ENCODE measurements around the gene GRB7. TPM values are rescaled to one million over a fixed set of nuclear protein-coding genes. Genes with fewer than 3 reads are reported as not detected.
"Not testable (repeated sequence)": the region's sequence is repeated elsewhere in the genome, so short reads cannot be mapped to it uniquely, and the experiment has no call there.

The GRB7 gene
- total RNA-seq, 2 experiments from 2014 or later, result 2.0 to 2.1 TPM

DNA sequence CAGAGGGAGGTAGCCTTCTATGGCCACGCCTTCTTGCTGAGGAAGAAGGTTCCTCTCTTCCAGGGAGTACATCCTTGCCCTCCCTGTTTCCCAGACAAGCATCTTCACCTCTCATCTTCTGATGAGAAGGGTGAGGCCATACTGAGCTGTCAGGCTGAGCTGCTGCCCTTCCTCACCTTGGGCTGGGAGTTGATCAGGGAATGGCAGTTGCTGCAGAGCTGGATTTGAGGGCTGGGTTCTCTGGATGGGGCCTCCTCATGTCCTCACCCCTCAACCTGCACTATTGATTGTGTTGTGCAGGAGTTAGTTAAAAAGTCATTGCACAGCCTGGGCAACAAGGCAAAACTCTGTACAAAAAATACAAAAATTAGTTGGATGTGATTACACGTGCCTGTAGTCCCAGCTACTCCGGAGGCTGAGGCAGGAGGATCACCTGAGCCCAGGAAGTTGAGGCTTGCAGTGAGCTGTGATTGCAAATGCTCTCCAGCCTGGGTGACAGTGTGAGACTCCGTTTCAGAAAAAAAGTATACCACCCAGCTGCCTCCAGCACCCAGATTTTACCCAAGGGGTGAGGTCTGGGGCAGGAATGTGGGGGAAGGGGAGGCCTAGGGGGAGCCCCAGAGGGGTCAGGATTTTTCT is 35.8 kb upstream of the GRB7 start:
- no peak for DNase-seq
- peaks cover 25% of the 10 kb centered on the region for H3K27me3 Mint-ChIP-seq (ENCODE audit: low read depth)
- H3K9me3 Mint-ChIP-seq, result no peaks in the 10 kb centered on the region
- CTCF ChIA-PET, result no interaction called here
- H3K4me3 Mint-ChIP-seq, result no peak overlapping the region
- H3K4me1 Mint-ChIP-seq (ENCODE audit: low read depth), result peaks cover 12% of the 10 kb centered on the region
- H3K36me3 Mint-ChIP-seq (ENCODE audit: low read depth), result no peaks in the 10 kb centered on the region
- intact Hi-C loops (cut with micrococcal nuclease), result no loop called here
- H3K27ac Mint-ChIP-seq, result no peak overlapping the region

DNA sequence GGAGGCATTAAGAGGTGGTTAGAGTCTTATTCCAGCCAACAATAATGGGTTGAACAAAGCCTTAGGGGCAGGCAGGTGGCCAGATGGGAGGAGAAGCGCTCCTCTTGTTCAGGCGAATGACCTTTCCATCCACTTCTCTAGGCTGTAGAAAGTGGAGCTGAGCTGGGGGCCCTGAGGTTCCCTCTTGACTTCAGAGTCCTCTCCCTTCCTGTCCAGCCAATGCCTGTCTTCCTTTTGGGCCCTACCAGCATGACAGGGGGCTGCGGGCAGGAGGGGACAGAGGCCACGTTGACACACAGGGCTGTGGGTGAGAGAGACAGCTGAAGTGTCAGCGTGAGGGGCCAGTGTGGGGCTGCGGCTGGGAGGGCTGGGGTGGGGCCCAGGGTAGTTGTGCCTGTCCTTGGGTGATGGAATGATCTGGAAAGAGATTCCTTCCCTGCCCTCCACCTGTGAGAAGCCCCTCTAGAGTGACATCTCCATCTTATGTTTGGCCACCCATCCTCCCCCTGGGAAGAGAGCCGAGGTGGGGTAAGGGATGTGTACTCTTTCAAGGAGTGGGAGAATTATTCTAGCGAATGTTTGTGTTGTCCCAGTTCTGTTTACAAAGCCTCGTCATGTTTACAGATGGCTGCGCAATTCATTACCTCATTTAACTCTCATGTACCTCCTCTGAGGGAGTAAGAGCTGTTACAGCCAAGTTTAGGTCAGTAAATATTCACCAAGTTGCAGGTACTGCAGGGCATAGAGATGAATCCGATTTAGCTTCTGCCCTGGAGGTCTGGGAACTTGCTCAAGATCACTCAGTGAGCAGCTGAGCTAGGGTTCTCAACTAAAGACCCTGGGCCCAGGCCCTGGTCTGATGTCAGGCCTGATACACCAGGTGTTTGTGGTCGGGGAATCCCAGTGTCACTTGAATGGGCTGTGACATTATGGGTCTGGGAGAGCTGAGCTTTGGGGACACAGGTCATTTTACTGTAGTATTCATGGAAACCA is 34.5 kb upstream of the GRB7 start:
- no peak overlapping the region for H3K27ac Mint-ChIP-seq
- peaks cover 25% of the 10 kb centered on the region for H3K27me3 Mint-ChIP-seq (ENCODE audit: low read depth)
- no peak overlapping the region for H3K4me3 Mint-ChIP-seq
- DNase-seq, result no peak
- H3K4me1 Mint-ChIP-seq (ENCODE audit: low read depth), result peaks cover 19% of the 10 kb centered on the region
- intact Hi-C loops (cut with micrococcal nuclease), result no loop called here
- CTCF ChIA-PET, result interaction anchor here (1.3 kb wide), 1 partner anchor 26 kb away, joined by 3 read pairs; no protein-coding TSS in a partner anchor
- no peaks in the 10 kb centered on the region for H3K9me3 Mint-ChIP-seq
- H3K36me3 Mint-ChIP-seq (ENCODE audit: low read depth), result no peaks in the 10 kb centered on the region

DNA sequence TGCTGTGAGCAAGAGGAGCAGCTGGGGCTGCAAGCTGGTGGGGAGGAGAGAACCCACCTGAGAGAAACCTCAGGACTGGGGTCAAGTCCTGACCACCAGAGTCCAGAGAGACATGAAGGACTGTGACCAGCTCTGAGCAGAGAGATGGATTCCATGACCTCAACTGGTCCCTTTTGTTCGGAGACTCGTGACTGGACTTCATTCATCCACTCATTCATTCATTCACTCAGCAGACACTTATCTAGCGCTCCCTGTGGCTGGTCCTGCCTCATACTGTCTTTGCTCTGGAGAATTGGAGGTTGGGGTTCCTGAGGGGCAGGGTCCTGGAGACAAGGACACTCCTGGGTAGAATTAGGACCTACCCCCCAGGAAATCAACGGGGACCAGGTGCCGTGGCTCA is 33.8 kb upstream of the GRB7 start:
- Mint-ChIP-seq H3K36me3 (ENCODE audit: low read depth) (no peaks in the 10 kb centered on the region), H3K9me3 (no peaks in the 10 kb centered on the region), H3K27ac (no peak overlapping the region), H3K4me3 (no peak overlapping the region), H3K4me1 (ENCODE audit: low read depth) (peaks cover 19% of the 10 kb centered on the region), H3K27me3 (ENCODE audit: low read depth) (peaks cover 23% of the 10 kb centered on the region)
- CTCF ChIA-PET, result interaction anchor here (1.3 kb wide), 1 partner anchor 25 kb away, joined by 3 read pairs; no protein-coding TSS in a partner anchor
- no peak for DNase-seq
- intact Hi-C loops (cut with micrococcal nuclease), result no loop called here

DNA sequence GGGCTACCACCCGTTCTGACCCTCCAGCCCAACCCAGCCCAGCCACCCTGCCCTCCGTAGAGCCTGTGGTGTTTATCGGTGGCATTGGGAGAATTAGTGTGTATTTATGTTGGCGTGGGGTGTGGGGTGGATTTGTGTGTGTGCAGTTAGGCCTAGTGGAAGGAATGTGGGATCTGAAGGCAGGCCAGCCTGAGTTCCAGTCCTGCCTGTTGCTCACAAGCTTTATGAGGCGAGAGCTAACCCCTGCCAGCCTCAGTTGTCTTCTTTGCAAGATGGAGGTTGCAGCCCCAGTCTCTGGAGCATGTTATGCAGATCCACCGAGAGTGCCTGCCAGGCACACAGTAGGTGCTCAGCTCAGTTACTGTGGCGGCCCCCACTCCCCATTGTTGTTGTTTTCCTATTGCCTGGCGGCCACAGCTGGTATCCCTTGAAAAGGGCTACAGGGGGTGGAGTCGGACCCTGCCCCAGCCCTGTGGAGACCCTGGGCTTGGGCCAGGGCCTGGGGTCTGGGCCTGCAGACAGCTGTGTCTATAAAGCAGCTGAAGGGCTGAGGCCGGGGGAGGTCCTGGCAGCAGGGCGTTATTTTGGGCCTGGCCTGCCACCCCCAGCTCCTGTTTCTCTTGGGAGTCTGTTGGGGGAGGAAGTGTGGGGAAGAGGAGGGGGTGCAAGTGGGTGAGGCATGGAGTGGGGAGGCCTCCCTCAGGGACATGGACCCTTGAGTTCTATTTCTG is 32.8 kb upstream of the GRB7 start:
- H3K4me1 Mint-ChIP-seq (ENCODE audit: low read depth), result peaks cover 15% of the 10 kb centered on the region
- CTCF ChIA-PET, result no interaction called here
- no peak for DNase-seq
- no peaks in the 10 kb centered on the region for H3K9me3 Mint-ChIP-seq
- no peaks in the 10 kb centered on the region for H3K36me3 Mint-ChIP-seq (ENCODE audit: low read depth)
- intact Hi-C loops (cut with micrococcal nuclease), result no loop called here
- H3K4me3 Mint-ChIP-seq, result no peak overlapping the region
- peaks cover 14% of the 10 kb centered on the region for H3K27me3 Mint-ChIP-seq (ENCODE audit: low read depth)
- H3K27ac Mint-ChIP-seq, result no peak overlapping the region

DNA sequence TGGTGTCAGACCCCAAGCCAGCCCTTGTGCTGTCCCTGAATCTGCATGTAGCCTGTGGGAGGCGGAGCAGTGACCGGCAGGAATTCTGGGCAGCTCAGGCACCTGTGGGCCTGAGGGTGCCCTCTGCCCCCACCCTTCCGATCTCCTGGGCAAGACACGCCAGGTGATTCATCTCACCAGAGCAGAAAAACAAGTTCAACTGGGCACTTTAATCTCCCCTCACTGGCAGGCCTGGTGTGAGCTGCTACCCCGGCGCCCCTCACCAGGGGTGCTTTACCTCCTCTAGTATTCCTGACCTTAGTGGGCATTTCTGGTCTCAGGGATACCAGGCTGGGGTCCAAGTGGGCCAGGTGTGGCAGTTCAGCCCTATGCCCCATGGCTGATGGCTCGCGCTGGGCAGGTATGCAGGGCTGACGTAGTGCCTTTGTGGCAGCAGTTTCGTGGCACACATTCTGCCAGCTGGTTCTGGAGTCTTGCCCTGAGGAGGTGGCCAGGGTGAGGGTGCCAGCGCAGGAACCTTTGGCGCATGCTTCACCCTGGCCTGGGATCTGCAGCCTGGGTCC is 31.9 kb upstream of the GRB7 start:
- CTCF ChIA-PET, result no interaction called here
- peaks cover 9% of the 10 kb centered on the region for H3K27me3 Mint-ChIP-seq (ENCODE audit: low read depth)
- intact Hi-C loops (cut with micrococcal nuclease), result no loop called here

DNA sequence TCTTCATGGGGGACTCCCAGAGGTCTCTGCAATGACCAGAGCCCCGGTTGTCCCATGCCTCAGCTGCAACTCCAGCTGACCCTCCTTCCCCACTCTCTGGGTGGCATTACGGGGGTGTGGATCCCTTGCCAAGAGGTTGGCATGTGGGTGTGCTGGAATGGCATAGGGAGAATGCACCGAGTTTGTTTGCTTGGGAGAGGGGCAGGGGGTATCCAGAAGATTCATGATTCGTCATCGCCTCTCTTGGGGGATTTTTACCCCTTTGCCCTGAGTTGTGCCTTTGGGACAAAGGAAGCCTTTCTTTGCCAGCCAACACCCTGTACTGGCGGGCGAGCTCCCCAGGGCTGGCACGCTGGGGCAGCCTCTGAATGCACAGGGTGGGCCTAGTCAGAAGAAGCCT is 31.4 kb upstream of the GRB7 start:
- CTCF ChIA-PET, result no interaction called here
- H3K4me3 Mint-ChIP-seq, result no peak overlapping the region
- intact Hi-C loops (cut with micrococcal nuclease), result no loop called here
- peaks cover 4% of the 10 kb centered on the region for H3K27me3 Mint-ChIP-seq (ENCODE audit: low read depth)
- DNase-seq, result no peak
- no peak overlapping the region for H3K27ac Mint-ChIP-seq
- no peaks in the 10 kb centered on the region for H3K36me3 Mint-ChIP-seq (ENCODE audit: low read depth)
- H3K9me3 Mint-ChIP-seq, result no peaks in the 10 kb centered on the region
- H3K4me1 Mint-ChIP-seq (ENCODE audit: low read depth), result peaks cover 10% of the 10 kb centered on the region

More for the DNA sequence above, 31.9 kb upstream of the GRB7 start:
- DNase-seq, result no peak
- Mint-ChIP-seq H3K36me3 (ENCODE audit: low read depth) (no peaks in the 10 kb centered on the region), H3K4me1 (ENCODE audit: low read depth) (peaks cover 12% of the 10 kb centered on the region), H3K27ac (no peak overlapping the region), H3K4me3 (no peak overlapping the region), H3K9me3 (no peaks in the 10 kb centered on the region)

DNA sequence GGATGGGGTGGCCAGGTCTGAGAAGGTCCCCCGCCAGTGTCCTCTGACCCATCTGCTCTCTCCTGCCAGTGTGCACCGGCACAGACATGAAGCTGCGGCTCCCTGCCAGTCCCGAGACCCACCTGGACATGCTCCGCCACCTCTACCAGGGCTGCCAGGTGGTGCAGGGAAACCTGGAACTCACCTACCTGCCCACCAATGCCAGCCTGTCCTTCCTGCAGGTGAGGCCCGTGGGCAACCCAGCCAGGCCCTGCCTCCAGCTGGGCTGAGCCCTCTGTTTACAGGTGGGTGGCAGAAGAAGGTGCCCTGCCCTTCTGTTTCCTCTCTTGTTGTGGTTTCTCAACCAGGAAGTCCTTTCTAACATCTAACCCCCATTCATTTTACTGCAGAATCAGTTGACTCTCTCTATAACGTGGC is 30.8 kb upstream of the GRB7 start:
- CTCF ChIA-PET, result no interaction called here
- Mint-ChIP-seq H3K27me3 (ENCODE audit: low read depth) (no peaks in the 10 kb centered on the region), H3K4me1 (ENCODE audit: low read depth) (peaks cover 10% of the 10 kb centered on the region), H3K27ac (no peak overlapping the region), H3K4me3 (no peak overlapping the region), H3K9me3 (no peaks in the 10 kb centered on the region), H3K36me3 (ENCODE audit: low read depth) (no peaks in the 10 kb centered on the region)
- no peak for DNase-seq
- intact Hi-C loops (cut with micrococcal nuclease), result no loop called here

DNA sequence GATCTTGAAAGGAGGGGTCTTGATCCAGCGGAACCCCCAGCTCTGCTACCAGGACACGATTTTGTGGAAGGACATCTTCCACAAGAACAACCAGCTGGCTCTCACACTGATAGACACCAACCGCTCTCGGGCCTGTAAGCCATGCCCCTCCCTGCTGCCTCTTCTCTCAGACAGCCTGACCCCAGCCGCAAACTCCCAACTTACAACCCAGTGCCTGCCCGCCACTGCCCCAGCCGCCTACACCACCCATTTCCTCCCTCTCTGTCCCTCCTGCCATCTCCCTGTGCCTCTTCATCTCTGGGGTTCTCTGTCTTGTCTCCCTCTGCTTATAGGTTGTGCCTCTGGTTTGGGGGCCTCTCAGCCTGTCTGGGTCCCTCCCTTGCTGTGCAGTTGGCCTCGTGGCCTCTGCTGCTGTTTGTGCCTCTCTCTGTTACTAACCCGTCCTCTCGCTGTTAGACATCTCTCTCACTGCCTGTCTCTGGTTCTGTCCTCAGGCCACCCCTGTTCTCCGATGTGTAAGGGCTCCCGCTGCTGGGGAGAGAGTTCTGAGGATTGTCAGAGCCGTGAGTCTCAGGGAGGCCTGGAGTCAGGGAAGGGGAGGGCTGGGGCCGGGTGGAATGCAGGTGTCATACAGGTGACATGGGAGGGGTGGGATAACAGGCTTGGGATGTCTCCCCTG is 28.3 kb upstream of the GRB7 start:
- DNase-seq, result no peak
- intact Hi-C loops (cut with micrococcal nuclease), result no loop called here
- H3K27ac Mint-ChIP-seq, result no peak overlapping the region

DNA sequence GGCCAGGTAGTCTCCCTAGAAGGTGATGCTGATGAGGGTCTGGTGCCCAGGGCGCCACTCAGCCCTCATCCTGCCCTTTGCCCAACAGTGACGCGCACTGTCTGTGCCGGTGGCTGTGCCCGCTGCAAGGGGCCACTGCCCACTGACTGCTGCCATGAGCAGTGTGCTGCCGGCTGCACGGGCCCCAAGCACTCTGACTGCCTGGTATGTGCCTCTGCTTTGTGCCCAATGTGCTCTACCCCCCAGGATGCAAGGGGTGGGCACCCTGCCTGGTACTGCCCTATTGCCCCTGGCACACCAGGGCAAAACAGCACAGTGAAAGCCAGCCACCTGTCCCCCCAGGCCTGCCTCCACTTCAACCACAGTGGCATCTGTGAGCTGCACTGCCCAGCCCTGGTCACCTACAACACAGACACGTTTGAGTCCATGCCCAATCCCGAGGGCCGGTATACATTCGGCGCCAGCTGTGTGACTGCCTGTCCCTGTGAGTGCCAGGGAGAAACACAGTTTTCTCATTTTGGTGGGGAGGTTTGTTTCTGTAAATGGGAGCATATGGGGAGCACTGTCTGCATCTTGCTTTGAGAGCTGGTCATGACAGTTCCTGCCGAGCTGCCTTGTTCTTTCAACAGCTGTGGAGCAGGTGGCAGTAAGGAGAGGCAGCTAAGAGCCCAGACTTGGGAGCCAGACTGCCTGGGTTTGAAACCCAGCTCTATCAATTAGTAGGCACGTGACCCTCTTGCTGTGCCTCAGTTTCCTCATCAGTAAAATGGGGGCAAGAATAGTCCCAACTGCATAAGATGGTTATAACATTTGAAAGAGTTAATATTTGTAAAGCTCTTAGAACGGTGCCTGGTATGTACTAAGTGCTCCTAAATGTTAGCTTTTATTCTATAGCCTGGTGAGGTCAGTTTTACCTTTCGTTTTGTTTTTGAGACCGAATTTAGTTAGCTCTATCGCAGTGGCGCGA is 27.5 kb upstream of the GRB7 start:
- Mint-ChIP-seq H3K36me3 (ENCODE audit: low read depth) (no peaks in the 10 kb centered on the region), H3K9me3 (no peaks in the 10 kb centered on the region), H3K4me1 (ENCODE audit: low read depth) (peaks cover 10% of the 10 kb centered on the region), H3K27ac (no peak overlapping the region), H3K4me3 (no peak overlapping the region), H3K27me3 (ENCODE audit: low read depth) (no peaks in the 10 kb centered on the region)
- DNase-seq, result no peak
- CTCF ChIA-PET, result interaction anchor here (0.6 to 1.1 kb wide), 4 partner anchors 42 to 332 kb away, joined by 3 to 7 read pairs (median 3); partner anchors contain the start of gene PNMT
- intact Hi-C loops (cut with micrococcal nuclease), result no loop called here

More for the DNA sequence above, 28.3 kb upstream of the GRB7 start:
- Mint-ChIP-seq H3K4me3 (no peak overlapping the region), H3K4me1 (ENCODE audit: low read depth) (peaks cover 10% of the 10 kb centered on the region), H3K36me3 (ENCODE audit: low read depth) (no peaks in the 10 kb centered on the region), H3K27me3 (ENCODE audit: low read depth) (no peaks in the 10 kb centered on the region), H3K9me3 (no peaks in the 10 kb centered on the region)
- CTCF ChIA-PET, result interaction anchor here (1.1 kb wide), 3 partner anchors 20 to 88 kb away, joined by 3 to 6 read pairs (median 4); no protein-coding TSS in a partner anchor

DNA sequence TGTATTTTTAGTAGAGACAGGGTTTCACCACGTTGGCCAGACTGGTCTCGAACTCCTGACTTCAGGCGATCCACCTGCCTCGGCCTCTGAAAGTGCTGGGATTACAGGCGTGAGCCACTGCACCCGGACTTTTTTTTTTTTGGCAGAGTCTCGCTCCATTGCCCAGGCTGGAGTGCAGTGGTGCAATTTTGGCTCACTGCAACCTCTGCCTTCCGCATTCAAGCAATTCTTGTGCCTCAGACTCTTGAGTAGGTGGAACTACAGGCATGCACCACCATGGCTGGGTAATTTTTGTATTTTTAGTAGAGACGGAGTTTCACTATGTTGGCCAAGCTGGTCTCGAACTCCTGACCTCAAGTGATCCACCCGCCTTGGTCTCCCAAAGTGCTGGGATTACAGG is 26.7 kb upstream of the GRB7 start:
- CTCF ChIA-PET, result interaction anchor here (0.6 to 1.1 kb wide), 3 partner anchors 77 to 333 kb away, joined by 3 to 7 read pairs (median 3); no protein-coding TSS in a partner anchor
- H3K27me3 Mint-ChIP-seq (ENCODE audit: low read depth); H3K9me3 Mint-ChIP-seq; DNase-seq; H3K36me3 Mint-ChIP-seq (ENCODE audit: low read depth); H3K27ac Mint-ChIP-seq; intact Hi-C loops (cut with micrococcal nuclease); H3K4me3 Mint-ChIP-seq: not testable (repeated sequence)
- H3K4me1 Mint-ChIP-seq (ENCODE audit: low read depth), result peaks cover 10% of the 10 kb centered on the region

DNA sequence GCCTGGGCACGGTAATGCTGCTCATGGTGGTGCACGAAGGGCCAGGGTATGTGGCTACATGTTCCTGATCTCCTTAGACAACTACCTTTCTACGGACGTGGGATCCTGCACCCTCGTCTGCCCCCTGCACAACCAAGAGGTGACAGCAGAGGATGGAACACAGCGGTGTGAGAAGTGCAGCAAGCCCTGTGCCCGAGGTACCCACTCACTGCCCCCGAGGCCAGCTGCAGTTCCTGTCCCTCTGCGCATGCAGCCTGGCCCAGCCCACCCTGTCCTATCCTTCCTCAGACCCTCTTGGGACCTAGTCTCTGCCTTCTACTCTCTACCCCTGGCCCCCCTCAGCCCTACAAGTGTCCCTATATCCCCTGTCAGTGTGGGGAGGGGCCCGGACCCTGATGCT is 25.9 kb upstream of the GRB7 start:
- CTCF ChIA-PET, result no interaction called here
- intact Hi-C loops (cut with micrococcal nuclease), result no loop called here
- no peaks in the 10 kb centered on the region for H3K27me3 Mint-ChIP-seq (ENCODE audit: low read depth)
- no peaks in the 10 kb centered on the region for H3K36me3 Mint-ChIP-seq (ENCODE audit: low read depth)
- no peaks in the 10 kb centered on the region for H3K9me3 Mint-ChIP-seq
- H3K4me3 Mint-ChIP-seq, result no peak overlapping the region
- H3K4me1 Mint-ChIP-seq (ENCODE audit: low read depth), result peaks cover 8% of the 10 kb centered on the region
- no peak for DNase-seq
- H3K27ac Mint-ChIP-seq, result no peak overlapping the region
